NCI-H226 (cell line): ENCODE data around the gene RNF227.
"Not testable (repeated sequence)": the region's sequence is repeated elsewhere in the genome, so short reads cannot be mapped to it uniquely, and the experiment has no call there.

ENCODE experiments used
- DNase-seq: peaks from one replicate; pipeline ENCODE4 v3.0.0-alpha.2; 2015

The RNF227 gene

DNA sequence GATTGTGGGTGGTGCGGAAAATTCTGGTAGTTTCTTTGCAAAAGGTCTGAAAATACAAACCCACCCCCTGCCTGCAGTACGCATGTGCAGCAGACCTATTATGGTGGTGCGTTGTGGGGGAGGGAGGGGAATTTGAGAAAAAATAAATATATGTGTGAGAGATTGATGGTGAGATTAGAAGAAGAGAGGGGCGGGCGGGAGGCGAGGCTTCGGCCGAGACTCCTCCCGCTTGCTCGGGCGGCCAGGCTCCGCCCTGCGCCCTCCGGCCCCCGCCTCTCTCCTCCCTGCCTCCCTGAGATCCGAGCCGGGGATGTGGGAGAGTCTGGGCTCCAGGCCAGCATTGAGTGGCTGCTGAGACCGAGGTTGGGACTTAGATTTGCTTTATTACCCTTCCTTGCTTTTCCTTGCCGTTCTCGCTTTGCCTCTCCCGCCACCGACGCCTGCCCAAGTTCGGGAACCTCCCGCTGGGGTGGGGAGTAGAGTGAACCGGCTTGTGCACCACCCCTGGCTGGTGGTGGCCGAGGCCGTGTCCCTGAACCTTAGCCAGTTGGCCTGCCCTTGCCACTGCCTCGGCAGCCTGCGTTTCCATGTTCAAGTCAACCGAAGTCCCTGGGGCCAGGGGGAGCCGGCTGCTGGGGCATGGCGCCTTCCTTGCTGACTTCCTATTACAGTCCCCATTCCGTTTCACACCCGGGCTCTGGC, 28.5 kb downstream of the RNF227 start:
- peak; percentile 80 for DNase-seq

DNA sequence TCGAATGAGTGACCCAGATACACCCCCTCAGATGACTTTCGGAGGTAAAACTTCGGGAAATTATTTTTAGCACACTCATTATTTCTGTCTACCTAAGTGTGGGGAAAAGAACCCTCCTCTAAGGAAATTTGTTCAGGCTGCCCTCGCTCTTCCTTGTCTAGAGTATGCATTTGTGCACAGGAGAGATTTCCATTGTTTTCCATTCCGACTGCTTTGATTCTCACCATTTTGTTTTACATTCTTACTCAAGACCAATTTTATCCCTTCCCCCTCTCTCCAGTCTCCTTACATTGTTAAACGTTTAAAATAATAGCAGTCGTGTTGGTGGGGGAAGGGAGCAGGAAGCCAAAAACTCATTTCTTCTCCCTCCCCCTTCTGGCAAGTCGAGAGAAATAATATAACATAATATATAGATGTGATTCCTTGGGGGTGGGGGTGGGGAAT, 29.0 kb downstream of the RNF227 start:
- no peak for DNase-seq

DNA sequence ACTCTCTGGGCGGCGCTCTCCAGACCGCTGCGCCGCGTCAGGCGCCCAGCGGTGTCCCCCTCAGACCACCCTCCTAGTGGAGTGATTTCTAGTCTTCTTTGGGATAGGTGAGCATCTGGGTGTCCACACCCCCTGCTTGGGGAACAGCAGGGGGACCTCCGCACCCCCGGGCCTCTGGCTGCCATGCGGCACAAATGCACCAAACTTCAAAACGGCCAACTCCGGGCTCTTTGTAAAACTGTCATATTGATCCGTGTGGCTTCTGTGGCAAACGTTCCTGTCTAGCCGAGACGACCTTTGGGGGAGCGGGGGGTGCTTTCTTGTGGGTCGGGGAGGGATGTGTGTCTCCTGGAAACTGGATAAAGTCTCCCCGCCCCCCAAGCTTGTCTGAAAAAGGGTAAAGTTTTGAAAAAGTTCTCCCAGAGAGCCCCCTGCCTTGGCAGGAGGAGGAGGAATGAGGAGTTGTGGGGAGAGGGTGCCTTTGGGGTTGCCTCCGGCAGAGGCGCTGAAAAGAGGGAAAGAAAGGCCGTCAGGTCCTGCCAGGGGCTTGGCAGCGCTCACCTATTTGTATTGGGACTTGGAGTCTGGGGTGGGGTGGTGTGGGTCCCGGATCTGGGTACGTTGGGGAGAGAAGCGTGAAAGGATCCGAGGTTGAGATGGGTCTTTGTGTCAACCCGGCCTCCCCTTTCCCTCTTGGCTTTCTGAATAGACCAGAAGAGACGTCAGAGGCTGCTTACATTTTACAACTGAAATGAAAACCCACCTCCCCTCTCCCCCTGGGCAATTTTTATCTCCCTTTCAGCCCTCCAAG, 29.7 kb downstream of the RNF227 start:
- no peak for DNase-seq

DNA sequence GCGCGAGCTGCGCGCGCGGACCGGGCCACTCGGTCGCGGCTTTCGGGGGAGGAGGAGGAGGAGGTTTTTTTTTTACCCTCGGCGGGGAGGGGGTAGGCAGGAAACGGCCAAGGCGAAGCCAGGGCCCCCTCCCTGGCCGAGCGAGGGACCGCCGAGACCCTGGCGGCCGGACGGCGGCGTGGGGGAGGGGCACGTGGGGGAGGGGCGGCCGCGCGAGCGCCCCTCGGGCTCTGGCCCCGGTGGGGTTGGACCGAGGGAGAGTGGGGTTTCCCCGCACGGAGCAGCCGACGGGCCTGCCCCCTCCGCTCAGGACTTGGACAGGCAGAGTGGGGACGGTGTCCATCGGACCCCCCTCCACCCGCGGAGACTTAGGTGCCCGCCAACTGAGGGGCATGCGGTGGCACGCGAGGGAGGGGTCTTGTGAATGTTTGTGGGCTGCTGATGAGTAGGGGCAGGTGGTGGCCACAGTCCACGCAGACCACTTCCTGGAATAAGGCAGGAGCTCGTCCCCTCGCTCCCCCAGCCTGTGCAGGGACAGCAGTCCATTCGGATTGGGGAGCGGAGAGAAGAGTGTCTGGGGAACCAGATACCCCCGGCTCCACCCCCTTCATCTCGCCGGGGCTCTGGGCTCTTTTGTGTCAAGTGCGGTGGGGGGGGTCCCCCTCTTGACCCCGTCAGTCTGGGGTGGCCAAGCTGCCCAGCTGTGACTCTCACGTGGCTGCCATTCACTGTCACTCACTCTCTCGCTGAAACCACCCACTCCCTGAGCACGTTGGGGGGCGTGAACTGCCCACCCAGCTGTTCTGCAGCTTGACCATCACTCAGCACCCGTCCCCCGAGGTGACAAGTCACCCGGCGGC, 30.5 kb downstream of the RNF227 start:
- peak; percentile 15 for DNase-seq

DNA sequence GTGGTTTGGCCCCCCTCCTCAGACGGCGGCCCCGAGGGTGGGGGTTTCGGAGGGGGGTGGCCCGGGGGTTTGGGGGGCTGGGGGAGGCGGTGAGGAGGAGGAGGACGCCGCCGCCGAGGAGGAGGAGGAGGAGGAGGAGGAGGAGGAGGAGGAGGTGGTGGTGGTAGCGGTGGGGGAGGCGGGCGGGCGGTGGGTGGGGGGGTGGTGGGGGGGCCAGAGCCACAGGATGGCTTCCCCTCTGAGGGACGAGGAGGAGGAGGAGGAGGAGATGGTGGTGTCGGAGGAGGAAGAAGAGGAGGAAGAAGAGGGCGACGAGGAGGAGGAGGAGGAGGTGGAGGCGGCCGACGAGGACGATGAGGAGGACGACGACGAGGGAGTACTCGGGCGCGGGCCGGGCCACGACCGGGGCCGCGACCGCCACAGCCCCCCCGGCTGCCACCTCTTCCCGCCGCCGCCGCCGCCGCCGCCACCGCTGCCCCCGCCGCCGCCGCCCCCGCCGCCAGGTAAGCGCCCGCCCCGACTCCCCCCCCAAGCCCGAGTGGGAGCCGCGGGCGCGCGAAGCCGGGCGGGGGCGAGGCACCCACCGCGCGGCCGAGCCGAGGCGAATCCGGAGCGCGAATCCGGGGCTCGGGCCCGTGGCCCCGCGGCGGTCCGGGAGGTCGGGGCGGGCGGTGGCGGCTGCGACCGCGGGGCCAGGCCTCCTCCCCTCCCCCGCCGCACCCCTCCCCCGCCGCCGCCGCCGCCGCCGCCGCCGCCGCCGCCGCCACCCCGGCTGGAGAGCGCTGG, 31.3 kb downstream of the RNF227 start:
- DNase-seq: peak; percentile 3

DNA sequence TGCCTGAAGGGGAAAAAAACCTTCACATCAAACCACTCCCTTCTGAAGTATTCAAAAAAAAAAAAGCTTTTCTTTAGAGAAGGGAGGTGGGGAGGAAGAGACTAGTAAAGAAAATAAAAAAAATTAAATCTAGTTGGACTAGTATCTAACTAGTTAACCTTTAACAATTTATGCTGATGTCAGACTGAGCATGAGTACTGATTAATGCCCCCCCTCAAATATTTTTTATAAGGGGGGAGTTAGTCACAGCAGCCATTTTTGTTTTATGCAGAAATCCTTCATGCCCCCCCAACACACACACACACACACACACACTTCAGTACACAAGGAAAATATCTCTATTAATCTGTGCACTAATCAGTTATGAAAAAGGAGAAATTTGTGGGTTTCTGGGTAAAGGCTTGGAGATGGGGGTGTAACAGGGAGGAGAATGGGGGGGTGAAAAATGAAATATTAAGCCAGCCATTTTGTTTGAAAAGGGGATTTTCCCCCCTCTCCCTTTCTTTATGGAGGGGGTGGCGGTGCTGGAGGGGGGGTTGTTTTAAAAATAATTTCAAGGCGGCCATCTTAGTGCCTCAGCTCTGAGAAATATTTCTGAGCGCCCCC, 32.2 kb downstream of the RNF227 start:
- DNase-seq: no peak

DNA sequence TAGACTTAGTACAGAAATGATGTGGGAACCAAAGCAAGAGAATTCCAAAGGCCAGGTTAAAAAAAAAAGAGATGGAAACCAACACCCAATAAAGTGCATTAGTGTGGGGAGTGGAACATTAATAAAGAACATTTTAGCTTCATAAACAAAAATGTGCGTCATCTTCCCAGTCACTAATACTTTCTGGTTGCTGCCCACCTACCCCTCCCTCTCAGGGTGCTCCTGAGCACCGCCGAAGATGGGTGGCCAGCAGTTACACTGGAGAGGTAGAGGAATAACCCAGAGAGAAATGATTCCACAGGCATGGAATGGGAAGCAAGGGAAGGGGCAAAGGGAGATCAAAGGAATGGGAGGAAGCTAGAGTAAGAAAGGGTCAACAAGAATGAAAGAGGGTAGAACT, 33.5 kb downstream of the RNF227 start:
- DNase-seq: no peak

DNA sequence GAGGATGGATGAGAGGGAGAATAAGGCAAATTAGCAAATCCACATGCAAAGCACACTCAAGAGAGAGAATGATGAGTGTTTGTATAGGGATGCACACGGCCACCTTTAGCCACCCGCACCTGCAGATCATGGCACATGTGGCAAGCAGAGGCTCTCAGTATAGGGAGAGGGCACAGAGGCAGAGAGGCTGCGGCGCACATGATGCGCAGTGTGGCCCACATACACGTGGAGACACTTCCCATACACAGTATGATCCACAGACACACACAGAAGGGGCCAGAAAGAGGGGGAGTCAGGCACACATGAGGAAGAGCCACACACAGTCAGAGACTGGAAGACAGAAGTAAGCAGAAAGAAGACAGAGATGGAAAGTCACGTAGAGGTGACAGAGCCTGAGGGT, 34.0 kb downstream of the RNF227 start:
- DNase-seq: no peak

DNA sequence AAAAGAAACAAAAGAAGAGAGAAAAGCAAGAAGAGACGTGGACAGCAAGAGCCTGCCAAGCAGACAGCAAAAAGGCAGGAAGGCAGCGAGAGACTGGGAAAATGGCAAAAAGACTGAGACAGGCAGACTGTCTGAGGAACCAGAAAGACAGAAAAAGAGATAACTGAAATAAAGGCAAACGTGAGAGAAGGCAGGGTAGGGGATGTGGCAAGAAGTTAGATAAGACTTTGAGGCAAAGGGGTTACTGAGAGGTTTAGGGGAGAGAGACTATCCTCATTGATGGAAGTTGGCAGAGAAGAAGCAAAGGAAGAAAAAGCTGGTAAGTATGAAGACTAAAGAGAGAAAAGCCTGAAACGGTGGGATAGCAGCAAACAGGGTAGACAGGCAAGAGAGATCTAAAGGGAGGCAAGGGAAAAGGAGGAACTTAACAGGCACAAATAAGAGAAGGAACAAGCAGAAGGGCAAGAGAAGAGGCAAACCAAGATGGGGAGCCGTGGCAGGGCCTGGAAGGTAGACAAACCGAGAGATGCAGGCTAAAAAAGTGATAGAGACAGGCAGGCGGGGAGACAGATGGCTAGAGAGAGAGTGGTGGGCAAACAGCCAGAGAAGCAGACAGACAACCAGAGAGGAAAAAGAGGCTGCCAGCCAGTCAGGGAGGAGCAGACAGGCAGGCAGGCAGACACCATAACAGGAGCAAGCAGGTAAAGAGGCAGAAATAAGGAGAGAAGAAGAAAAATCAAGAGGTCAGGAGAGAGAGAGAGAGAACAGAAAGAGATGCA, 34.6 kb downstream of the RNF227 start:
- no peak for DNase-seq

DNA sequence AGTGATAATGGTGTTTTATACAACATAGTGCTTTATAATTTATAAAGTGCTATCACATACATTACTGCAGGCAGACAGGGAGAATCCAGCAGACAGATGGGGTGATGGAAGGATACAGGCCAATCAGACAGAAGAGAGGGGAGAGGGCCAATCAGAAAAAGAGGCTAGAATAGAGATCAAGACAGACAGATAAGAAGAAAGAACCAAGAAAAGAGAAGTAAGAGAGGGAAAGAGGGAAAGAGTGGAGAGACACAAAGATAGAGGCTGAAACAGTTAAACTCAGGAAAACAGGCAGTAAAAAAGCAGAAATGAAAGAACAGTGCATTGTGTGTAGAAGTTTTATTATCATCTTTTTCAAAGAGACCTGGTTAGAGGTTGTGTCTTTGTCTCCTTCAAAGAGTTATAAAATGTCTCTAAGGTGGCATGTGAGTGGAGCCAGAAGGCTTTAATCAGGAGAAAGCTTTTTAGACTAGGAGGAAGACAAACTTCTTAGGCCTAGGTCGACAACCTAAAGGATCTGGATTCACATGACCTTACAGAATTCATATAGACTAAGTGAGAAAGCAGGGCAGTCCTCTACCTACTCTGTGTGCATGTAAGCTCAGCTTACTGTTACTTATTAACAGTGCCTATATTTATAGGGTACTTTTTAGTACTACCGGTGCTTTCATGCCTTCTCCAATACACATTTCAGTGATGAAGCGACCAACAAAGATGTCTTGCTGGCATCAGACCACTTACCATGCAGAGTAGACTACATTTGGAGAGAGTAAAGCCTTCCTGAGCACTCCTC, 35.8 kb downstream of the RNF227 start:
- no peak for DNase-seq

DNA sequence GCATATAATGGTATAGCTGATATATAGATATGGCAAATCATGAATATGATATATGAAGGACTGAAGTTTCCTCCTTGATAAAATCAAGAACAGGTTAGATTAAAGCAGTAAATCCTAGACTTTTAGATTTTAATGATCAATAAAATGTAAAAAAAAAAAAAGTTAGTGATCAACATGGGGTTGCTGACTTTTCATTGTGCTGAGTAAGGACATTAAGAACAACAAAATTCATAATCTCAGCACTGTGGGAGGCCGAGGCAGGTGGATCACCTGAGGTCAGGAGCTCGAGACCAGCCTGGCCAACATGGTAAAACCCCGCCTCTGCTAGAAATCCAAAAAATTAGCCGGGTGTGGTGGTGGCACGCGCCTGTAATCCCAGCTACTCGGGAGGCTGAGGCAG, 37.9 kb downstream of the RNF227 start:
- DNase-seq: no peak

DNA sequence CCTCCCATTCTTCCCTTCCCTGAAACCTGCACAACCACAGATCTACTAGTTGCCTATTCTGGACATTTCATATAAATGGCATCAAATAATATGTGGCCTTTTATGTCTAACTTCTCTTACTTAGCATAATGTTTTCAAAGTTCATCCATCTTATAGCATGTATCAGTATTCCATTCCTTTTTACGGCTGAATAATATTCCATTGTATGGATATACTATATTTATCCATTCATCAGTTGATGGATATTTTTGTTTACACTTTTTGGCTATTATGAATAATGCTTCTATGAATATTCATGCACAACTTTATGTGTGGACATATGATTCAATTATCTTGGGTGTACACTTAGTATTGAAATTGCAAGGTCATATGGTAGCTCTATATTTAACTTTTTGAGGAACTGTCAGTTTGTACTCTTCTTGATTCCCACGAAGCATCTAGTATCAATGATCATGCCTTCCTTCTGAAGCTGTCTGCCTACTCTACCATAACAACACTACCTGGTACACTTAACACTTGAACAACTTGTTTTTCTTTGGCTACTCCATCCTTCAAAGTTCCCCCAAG, 40.2 kb downstream of the RNF227 start:
- no peak for DNase-seq

DNA sequence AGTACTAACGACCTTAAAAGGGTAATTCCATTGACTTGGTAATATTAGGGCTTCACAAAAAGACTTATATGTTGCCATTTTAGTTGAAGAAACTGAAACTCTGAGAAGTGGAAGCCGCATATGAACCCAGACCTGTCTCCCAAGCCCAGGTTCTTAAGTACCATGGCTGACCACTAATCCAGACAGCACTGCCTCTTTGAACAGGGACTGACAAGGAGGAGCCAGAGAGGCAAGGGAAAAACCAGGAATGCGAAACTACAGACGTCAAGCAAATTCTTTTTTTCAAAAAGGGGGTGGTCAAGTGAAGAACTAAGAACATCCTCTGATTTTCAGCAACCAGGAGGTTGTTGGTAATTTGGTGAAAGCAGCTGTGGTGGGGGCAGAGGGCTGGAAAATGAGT, 43.0 kb downstream of the RNF227 start:
- no peak for DNase-seq

DNA sequence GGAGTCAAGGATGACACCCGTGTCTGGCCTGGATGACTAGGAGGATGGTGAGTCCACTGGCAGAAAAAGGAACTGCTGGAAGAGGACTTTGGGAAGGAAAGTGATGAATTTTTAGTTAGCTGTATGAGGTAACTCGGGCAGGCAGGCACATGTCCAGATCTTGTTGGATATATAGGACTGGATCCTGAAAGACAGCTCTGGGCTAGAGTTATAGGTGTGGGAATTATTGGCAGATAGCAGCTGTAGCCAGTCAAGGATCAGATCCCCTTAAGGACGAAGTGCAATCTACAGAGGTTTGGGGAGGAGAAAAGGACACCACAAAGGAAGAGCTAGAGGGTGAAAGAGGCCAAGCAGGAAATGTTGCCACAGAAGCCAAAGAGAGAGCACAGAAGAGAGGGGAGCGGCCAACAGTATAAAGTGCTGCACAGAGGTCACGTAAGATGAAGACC, 48.2 kb downstream of the RNF227 start:
- no peak for DNase-seq

DNA sequence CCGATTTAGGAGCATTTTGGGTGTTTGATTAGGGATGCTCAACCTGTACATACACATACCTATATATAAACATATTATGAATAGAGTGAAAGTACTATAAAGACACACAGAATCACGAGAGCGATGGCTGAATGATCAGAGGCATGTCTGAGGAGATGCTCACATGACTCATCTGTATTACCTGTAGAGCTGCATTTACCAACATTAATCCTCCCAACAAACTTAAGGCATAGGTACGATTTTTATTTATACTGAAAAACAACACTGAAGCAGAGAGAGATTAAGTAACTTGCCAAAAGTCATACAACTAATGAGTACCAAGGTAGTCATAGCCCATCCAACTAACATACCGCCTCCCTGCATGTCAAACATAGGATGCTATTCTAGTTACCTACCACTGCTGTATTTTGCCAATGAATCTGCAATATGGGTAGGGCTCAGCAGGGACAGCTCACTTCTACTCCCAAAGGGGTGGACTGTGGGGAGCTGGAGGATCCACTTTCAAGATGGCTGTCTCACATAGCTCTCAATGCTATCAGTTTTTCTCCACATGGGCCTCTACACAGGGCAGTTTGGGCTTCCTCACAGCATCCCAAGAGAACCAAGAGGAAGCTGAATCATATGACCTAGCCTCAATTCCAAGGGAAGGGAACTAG, 51.0 kb downstream of the RNF227 start:
- DNase-seq: no peak

DNA sequence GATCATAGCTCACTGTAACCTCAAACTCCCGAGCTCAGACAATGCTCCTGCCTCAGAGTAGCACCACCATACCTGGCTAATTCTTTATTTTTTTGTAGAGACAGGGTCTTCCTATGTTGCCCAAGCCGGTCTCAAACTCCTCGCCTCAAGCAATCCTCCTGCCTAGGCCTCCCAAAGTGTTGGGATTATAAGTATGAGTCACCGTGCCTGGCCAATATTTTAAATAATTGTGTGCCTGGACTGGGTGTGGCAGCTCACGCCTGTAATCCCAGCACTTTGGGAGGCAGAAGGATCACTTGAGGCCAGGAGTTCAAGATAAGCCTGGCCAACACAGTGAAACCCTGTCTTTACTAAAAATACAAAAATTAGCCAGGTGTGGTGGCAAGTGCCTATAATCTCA, 51.7 kb downstream of the RNF227 start:
- not testable (repeated sequence) for DNase-seq
